NCI-H460 (cell line): ENCODE data around the gene ERO1B. TPM values are rescaled to one million over a fixed set of nuclear protein-coding genes. Genes with fewer than 3 reads are reported as not detected.
A peak's percentile ranks its signal among the peaks of the same experiment; 100 is the strongest.
"Not testable (repeated sequence)": the region's sequence is repeated elsewhere in the genome, so short reads cannot be mapped to it uniquely, and the experiment has no call there.

Source experiments
- DNase-seq: peaks from one replicate; pipeline ENCODE4 v3.0.0-alpha.2; 2016; ENCODE audit warnings: low read depth; ENCODE audit errors: extremely low read depth
- polyA plus RNA-seq: library from polyadenylated mRNA; depleted of rRNA; stranded (reverse); fragments of >200 nt; gene quantifications from 2 replicates; pipeline ENCODE4 v1.2.3, GENCODE V29; 2014; cell fraction: nucleus; rRNA removed
- total RNA-seq: library from RNA; depleted of rRNA; stranded (reverse); fragments of >200 nt; shearing (Covaris generic); gene quantifications from 2 replicates; pipeline ENCODE4 v1.2.3, GENCODE V29; 2014; rRNA removed

Gene ERO1B
- total RNA-seq, result 11.0 and 16.7 TPM in 2 replicates
- 2.3 and 4.5 TPM in 2 replicates for polyA plus RNA-seq

GRCh38 chr1:236281654-236282424, at the start of gene ERO1B:
Gene ERO1B, minus strand, starts transcription at chr1:236281958. Its CDS starts 175 bp downstream, at chr1:236281783.
- peak; percentile 97 for DNase-seq

- DNase-seq, result not testable (repeated sequence)
Measured at GRCh38 chr1:236331412-236331811, 49.7 kb upstream of the ERO1B start.

GRCh38 chr1:236326432-236326831, 44.7 kb upstream of the ERO1B start:
- no peak for DNase-seq

- DNase-seq, result no peak
Measured at GRCh38 chr1:236325567-236325966, 43.8 kb upstream of the ERO1B start.

- DNase-seq, result no peak
Measured at GRCh38 chr1:236323819-236324411, 42.2 kb upstream of the ERO1B start.

DNA sequence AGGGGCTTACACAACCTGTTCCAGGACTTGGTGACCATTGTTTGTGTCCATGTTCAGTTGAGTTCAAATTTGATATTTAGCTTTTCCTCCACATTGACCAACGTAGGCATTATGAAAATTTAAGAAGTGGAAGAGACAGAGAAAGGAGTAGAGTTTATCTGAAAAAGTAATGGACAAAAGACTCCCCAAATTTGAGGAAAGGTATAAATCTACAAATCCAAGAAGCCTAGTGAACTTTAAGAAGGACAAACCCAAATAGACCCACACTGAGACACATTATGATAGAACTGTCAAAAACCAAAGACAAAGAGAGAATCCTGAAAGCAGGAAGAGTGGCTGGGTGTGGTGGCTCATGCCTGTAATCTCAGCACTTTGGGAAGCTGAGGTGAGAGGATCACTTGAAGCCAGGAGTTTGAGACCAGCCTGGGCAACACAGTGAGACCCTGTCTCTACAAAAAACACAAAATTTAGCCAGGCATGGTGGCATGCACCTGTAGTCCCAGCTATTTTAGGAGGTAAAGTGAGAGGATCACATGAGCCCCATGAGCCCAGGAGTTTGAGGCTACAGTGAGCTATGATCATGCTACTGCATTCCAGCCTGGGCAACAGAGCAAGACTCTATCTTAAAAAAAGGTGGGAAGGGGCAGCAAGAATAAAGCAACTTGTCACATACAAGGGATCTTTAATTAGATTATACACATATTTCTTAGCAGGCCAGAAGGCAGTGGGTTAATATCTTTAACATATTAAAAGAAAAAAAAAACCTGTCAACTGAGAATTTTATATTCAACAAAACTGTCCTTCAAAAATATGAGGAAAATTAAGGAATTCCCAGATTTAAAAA, 41.0 kb upstream of the ERO1B start:
- no peak for DNase-seq

DNA sequence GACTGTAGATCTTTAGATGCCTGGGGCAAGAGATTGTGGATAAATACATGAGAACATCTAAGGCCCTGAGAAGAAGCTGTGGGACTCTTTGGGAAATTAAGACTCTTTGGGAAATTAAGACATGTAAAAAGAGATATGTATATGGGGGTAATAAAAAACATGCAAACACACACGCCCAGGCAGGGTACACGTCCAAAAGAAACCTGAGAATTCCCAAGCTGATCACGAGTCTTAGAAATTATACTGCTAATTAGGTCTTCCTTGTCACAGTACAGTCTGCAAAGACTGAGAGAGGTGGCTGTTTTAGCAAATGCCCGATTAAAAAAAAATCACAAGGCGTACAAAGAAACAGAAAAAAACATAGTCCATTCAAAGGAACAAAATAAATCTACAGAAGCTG, 39.3 kb upstream of the ERO1B start:
- DNase-seq, result no peak

GRCh38 chr1:236320671-236321070, 38.9 kb upstream of the ERO1B start:
- DNase-seq, result no peak

DNA sequence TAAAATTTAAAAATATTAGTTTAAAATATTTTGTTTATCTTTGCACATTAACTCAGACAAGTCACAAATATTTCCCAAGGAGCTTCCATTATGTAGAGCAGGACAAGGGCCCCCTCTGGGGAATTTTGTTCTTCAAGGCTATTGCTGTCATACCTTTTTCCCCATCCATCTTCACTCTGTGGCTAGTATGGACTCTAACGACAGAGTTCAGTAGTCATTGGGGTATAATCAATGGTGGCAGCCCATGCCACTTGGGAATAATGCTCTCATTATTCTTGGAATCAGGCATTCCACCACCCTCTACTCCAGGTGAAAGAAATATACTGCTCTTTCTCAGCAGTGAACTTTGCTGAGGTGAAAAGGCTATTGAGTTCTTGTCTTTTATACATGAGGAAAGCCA, 38.5 kb upstream of the ERO1B start:
- DNase-seq, result no peak

DNA sequence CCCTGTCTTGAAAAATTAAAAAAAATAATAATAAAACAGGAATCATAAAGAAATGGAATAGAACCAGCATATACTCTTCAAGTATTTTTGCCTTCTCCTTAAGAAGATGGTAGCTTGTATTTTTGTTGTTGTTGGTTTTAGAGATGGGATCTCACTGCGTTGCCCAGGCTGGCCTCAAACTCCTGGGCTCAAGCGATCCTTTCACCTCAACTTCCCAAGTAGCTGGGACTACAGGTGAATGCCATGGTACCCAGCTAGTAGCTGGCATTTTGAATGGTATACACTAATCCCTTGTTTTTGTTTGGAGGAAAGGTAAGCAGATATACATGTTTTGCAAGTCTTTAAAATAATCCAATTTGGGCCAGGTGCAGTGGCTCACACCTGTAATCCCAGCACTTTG, 34.7 kb upstream of the ERO1B start:
- no peak for DNase-seq

GRCh38 chr1:236315518-236315917, 33.8 kb upstream of the ERO1B start:
- no peak for DNase-seq

DNA sequence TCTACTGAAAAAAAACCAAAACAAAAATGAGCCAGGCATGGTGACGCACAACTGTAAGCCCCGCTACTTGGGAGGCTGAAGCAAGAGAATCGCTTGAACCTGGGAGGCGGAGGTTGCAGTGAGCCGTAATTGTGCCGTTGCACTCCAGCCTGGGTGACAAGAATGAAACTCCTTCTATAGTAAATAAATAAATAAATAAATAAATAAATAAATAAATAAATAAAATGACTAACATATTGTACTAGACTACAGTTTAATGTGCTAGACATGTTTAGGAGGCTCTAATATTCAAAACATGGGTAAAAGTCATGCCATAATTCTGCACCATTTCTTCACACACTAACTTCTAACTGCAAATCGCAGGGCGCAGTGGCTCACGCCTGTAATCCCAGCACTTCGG, 33.3 kb upstream of the ERO1B start:
- no peak for DNase-seq

GRCh38 chr1:236314050-236314449, 32.3 kb upstream of the ERO1B start:
- not testable (repeated sequence) for DNase-seq

GRCh38 chr1:236313427-236313826, 31.7 kb upstream of the ERO1B start:
- DNase-seq, result no peak

- no peak for DNase-seq
Measured at GRCh38 chr1:236311040-236311439, 29.3 kb upstream of the ERO1B start.

- no peak for DNase-seq
Measured at GRCh38 chr1:236308827-236309226, 27.1 kb upstream of the ERO1B start.

DNA sequence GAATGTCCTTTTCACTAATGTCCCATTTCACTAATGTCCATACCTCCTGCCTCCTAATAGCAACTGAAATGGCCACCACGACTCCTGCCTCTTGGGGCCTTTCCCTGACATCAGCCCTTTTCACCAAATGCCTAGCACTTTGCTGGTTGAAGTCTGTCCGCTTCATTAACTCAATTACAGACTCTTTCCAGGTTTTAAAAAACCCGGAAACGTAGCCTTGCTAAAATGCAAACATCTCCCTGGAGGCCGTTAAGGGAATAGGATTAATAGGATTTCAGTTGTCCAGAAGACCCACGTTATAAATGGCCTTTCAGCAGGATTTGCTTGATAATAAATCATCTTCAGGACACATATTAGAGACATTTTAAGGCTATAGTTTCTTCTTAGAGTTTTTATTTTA, 25.7 kb upstream of the ERO1B start:
- no peak for DNase-seq

DNA sequence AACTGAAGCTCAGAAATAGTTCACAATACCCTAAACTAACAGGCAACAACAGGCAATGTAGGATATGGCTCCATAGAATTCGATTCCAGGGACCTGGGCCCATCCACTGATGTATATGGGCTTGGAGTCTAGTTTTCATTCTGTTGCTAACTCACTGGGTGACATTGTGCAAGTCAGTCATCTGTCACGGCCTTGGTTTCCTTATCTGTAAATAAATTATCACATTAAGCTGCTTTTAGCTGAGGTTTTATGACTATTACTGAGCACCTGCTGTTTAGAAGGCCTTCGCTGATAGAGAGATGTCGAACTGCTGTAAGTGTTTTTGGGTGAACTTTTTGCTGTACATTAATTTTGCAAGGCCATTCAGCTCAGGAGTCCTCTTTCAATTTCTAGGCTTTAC, 22.9 kb upstream of the ERO1B start:
- DNase-seq, result no peak

- DNase-seq, result no peak
Measured at GRCh38 chr1:236303675-236304074, 21.9 kb upstream of the ERO1B start.

DNA sequence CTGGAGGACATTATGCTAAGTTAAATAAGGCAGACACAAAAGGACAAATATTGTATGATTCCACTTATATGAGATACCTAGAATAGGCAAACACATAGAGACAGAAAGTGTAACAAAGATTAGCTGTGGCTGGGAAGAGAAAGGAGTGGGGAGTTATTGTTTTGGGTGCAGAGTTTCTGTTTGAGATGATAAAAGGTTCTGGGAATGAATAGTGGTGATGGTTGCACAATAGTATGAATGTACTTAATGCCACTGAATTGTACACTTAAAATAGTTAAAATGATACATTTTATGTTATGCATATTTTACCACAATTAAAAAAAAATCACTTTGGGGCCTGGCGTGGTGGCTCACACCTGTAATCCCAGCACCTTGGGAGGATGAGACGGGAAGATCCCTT, 21.2 kb upstream of the ERO1B start:
- no peak for DNase-seq

DNA sequence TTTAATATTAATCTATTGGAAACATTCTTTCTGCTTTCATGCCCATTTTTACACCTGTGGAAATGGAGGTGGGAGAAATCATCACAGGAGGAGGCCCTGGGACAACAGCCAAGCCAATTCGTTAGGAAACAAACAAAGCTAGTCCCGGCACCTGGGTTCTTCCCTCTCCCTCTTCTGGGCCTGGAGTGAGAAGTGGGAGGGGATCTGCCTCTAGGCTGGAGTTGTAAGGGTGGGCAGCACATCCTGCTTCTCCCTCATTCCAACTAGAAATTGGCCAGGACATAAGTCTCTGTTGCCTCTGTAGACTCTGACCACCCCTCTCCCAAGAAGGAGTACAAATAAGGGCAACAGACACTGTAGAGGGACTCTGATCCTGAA, 20.2 kb upstream of the ERO1B start:
- DNase-seq, result no peak
